K562 (cell line): Measurements from ENCODE around the gene DAZAP1. TPM values are rescaled to one million over a fixed set of nuclear protein-coding genes. Genes with fewer than 3 reads are reported as not detected.

ENCODE experiments used
- CBFA2T3 ChIP-seq: fragments of 450-650 bp; IDR thresholded peaks from 2 replicates; pipeline ENCODE4 v1.6.1; 2017
- KLF6 ChIP-seq: fragments of 250-450 bp; sonication (Bioruptor Pico); IDR thresholded peaks from 2 replicates; pipeline ENCODE4 v1.4.0; 2020; ENCODE audit warnings: mild to moderate bottlenecking, moderate library complexity, borderline replicate concordance
- MCM5 ChIP-seq: fragments of 450-650 bp; IDR thresholded peaks from 2 replicates; pipeline ENCODE4 v1.6.1; 2016; ENCODE audit warnings: low read depth
- RBM22 ChIP-seq: fragments of 200-400 bp; formaldehyde crosslinking; IDR thresholded peaks from 2 replicates; pipeline ENCODE4 v1.6.1; 2018; ENCODE audit warnings: low read length, low read depth; ENCODE audit not compliant: poor library complexity, severe bottlenecking
- RBM39 ChIP-seq: fragments of 200-400 bp; formaldehyde crosslinking; optimal IDR thresholded peaks from 2 replicates; pipeline ENCODE3; 2018; ENCODE audit warnings: low read depth, low read length
- ZC3H4 ChIP-seq: sonication (generic); formaldehyde crosslinking; IDR thresholded peaks from 2 replicates; pipeline ENCODE4 v1.9.0; 2021; ENCODE audit warnings: missing genetic modification reagents, borderline replicate concordance
- ZNF239 ChIP-seq: fragments of 250-450 bp; sonication (Bioruptor Pico); IDR thresholded peaks from 2 replicates; pipeline ENCODE4 v1.4.0; 2020; ENCODE audit warnings: mild to moderate bottlenecking
- ZNF449 ChIP-seq: fragments of 250-450 bp; sonication (Bioruptor Pico); IDR thresholded peaks from 2 replicates; pipeline ENCODE4 v1.8.0; 2022; ENCODE audit warnings: moderate library complexity, mild to moderate bottlenecking, inconsistent platforms
- polyA plus RNA-seq, 8 experiments: library from polyadenylated mRNA; depleted of rRNA in 4 of 8; stranded (reverse) in 5 of 8; unstranded in 3 of 8; fragments of >200 nt; fragmentation: Nextera tagmentation in 2 of 8; fragmentation: Illumina TruSeq in 1 of 8; extraction: Ambion mirVana in 2 of 8; extraction: Trizol in 1 of 8; gene quantifications; 2 replicates each; pipeline versions ENCODE4 v1.2.1 to v1.2.3, GENCODE V29; 2011 to 2014; ENCODE audit warnings: inconsistent platforms in 1 of 8, missing spikeins in 1 of 8
- total RNA-seq, 7 experiments: library from RNA; depleted of rRNA in 6 of 7; stranded (reverse); fragments of >200 nt in 6 of 7; fragmentation: Illumina TruSeq in 2 of 7; extraction: Trizol in 2 of 7; gene quantifications; 2 replicates each; pipeline versions ENCODE4 v1.2.1 to v1.2.3, GENCODE V29; 2011 to 2021; ENCODE audit warnings: low replicate concordance in 1 of 7
- TF ChIP-seq, protein P1 (sequence below): sonication (generic); formaldehyde crosslinking; IDR thresholded peaks from 2 replicates; pipeline ENCODE4 v1.8.0; 2022; ENCODE audit warnings: mild to moderate bottlenecking, low read depth, missing genetic modification reagents
- TF ChIP-seq, protein P2 (sequence below), 3 experiments: fragments of 200-800 bp in 1 of 3; fragments of 250-450 bp in 1 of 3; fragments of 450-650 bp in 1 of 3; sonication (Bioruptor Pico) in 1 of 3; sonication (Bioruptor generic) in 1 of 3; formaldehyde crosslinking in 1 of 3; IDR thresholded peaks; 2 replicates each; pipeline versions ENCODE4 v1.6.1 to v1.8.0; 2016 to 2022; ENCODE audit warnings: mild to moderate bottlenecking in 2 of 3, missing genetic modification characterization in 2 of 3, missing compliant biosample characterization in 1 of 3, moderate library complexity in 1 of 3
- TF ChIP-seq, protein P3 (sequence below): sonication (generic); formaldehyde crosslinking; IDR thresholded peaks from 2 replicates; pipeline ENCODE4 v1.9.0; 2022; ENCODE audit warnings: mild to moderate bottlenecking, missing genetic modification reagents
- TF ChIP-seq, protein P4 (sequence below), 2 experiments: fragments of 150-350 bp in 1 of 2; IDR thresholded peaks; 2 replicates each; pipeline ENCODE4 v1.6.1; 2012 to 2016; ENCODE audit warnings: low read depth in 2 of 2, low read length in 2 of 2, mild to moderate bottlenecking in 1 of 2, moderate library complexity in 1 of 2

DAZAP1 gene
- total and polyA plus RNA-seq, 9 of the 15 experiments (the other 6 are each of a cell fraction or from before 2014, with no cell fraction given): 10.8 to 289 (median 142) TPM

DNA sequence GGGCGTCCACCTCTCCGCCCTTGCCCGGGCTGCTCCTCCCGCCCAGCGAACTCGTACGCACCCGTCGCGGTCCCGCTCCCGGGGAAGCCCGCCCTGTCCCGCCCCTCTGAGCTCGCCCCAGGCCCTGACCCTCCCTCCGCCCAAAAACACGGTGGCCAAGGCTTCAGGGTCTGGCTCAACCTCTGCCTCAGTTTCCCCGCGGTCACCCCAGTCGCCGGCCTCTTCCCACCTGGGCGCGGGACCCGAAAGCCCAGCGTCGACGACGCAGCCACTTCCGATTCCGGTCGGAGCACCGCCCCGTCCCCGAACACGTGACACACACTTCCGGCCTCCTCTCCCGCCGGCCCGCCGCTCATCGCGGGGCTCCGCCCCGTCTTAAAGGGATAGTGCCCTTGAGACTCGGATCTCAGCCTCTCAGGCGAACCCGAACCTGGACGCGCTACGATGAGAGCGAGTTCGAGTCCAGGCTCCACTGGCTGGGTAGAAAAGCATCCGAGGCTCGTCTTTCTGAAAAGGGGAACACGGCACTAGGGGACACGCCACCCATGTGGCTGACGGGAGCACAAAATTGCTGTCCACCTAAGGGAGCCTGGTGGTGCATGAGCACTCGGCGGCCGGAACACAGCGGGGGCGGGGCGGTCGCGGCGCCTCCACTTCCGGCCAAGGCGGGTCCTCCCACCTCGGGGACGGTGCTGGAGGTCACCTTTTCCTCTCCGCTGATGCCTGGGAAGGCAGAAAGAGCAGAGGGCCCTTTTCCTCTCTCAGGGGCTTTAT lies 71.7 kb downstream of the DAZAP1 start, which contains the start of gene C19orf25 (continued):
- TF ChIP-seq KLF6 (CRISPR knock-in tag) (0 out of 2 replicates have a peak, but pooled peaks have one; percentile 53), RBM22 (no peak), RBM39 (no peak), CBFA2T3 (peak; percentile 14; the same call in 1 of the 2 replicates), MCM5 (no peak), ZNF239 (CRISPR knock-in tag) (no peak), ZC3H4 (CRISPR knock-in tag) (no peak), ZNF449 (CRISPR knock-in tag) (no peak)
- TF ChIP-seq, protein P1, sequence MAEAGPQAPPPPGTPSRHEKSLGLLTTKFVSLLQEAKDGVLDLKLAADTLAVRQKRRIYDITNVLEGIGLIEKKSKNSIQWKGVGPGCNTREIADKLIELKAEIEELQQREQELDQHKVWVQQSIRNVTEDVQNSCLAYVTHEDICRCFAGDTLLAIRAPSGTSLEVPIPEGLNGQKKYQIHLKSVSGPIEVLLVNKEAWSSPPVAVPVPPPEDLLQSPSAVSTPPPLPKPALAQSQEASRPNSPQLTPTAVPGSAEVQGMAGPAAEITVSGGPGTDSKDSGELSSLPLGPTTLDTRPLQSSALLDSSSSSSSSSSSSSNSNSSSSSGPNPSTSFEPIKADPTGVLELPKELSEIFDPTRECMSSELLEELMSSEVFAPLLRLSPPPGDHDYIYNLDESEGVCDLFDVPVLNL (CRISPR knock-in tag): no peak
- TF ChIP-seq, protein P2, sequence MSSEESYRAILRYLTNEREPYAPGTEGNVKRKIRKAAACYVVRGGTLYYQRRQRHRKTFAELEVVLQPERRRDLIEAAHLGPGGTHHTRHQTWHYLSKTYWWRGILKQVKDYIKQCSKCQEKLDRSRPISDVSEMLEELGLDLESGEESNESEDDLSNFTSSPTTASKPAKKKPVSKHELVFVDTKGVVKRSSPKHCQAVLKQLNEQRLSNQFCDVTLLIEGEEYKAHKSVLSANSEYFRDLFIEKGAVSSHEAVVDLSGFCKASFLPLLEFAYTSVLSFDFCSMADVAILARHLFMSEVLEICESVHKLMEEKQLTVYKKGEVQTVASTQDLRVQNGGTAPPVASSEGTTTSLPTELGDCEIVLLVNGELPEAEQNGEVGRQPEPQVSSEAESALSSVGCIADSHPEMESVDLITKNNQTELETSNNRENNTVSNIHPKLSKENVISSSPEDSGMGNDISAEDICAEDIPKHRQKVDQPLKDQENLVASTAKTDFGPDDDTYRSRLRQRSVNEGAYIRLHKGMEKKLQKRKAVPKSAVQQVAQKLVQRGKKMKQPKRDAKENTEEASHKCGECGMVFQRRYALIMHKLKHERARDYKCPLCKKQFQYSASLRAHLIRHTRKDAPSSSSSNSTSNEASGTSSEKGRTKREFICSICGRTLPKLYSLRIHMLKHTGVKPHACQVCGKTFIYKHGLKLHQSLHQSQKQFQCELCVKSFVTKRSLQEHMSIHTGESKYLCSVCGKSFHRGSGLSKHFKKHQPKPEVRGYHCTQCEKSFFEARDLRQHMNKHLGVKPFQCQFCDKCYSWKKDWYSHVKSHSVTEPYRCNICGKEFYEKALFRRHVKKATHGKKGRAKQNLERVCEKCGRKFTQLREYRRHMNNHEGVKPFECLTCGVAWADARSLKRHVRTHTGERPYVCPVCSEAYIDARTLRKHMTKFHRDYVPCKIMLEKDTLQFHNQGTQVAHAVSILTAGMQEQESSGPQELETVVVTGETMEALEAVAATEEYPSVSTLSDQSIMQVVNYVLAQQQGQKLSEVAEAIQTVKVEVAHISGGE (CRISPR knock-in tag; IDR thresholded peaks at IDR 0.05): peak in 2 of 3 experiments; percentile 83 to 97; a peak in 4 of 6 replicates
- TF ChIP-seq, protein P3, sequence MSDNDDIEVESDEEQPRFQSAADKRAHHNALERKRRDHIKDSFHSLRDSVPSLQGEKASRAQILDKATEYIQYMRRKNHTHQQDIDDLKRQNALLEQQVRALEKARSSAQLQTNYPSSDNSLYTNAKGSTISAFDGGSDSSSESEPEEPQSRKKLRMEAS (CRISPR knock-in tag): peak; percentile 93
- TF ChIP-seq, protein P4, sequence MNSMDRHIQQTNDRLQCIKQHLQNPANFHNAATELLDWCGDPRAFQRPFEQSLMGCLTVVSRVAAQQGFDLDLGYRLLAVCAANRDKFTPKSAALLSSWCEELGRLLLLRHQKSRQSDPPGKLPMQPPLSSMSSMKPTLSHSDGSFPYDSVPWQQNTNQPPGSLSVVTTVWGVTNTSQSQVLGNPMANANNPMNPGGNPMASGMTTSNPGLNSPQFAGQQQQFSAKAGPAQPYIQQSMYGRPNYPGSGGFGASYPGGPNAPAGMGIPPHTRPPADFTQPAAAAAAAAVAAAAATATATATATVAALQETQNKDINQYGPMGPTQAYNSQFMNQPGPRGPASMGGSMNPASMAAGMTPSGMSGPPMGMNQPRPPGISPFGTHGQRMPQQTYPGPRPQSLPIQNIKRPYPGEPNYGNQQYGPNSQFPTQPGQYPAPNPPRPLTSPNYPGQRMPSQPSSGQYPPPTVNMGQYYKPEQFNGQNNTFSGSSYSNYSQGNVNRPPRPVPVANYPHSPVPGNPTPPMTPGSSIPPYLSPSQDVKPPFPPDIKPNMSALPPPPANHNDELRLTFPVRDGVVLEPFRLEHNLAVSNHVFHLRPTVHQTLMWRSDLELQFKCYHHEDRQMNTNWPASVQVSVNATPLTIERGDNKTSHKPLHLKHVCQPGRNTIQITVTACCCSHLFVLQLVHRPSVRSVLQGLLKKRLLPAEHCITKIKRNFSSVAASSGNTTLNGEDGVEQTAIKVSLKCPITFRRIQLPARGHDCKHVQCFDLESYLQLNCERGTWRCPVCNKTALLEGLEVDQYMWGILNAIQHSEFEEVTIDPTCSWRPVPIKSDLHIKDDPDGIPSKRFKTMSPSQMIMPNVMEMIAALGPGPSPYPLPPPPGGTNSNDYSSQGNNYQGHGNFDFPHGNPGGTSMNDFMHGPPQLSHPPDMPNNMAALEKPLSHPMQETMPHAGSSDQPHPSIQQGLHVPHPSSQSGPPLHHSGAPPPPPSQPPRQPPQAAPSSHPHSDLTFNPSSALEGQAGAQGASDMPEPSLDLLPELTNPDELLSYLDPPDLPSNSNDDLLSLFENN (IDR thresholded peaks at IDR 0.05; ENCODE audit: low read depth in 2 of 2, low read length in 2 of 2): no peak
